NCI-H187 (cell line): ENCODE measurements around the gene UGT1A3.
"Not testable (repeated sequence)": the region's sequence is repeated elsewhere in the genome, so short reads cannot be mapped to it uniquely, and the experiment has no call there.

Experiments
- DNase-seq, 2 experiments: peaks; one replicate each; lab custom pipeline; 2025; lab: John Stamatoyannopoulos, UW

Gene UGT1A3

GRCh38 chr2:233707940-233708644 is 20.8 kb upstream of the UGT1A3 start:
- DNase-seq, result no peak

DNA sequence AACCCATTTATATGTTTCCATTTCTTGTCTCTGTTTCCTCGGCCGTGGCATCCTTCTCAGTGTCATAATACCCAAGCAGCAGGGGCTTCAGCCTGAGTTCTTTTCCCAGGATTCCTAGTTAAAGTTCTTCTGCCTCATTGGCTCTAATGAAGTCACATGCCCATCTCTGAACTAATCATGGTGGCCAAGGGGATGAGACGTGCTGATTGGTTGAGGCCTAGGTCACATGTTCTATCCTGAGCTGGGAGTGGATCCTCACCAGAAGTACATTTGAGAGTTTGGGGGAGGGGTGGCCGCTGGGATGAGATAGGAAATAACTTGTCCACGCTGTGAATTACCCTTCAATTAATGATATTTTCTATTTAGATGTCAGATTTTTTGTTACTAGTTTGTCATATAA is 19.9 kb upstream of the UGT1A3 start:
- no peak for DNase-seq

DNA sequence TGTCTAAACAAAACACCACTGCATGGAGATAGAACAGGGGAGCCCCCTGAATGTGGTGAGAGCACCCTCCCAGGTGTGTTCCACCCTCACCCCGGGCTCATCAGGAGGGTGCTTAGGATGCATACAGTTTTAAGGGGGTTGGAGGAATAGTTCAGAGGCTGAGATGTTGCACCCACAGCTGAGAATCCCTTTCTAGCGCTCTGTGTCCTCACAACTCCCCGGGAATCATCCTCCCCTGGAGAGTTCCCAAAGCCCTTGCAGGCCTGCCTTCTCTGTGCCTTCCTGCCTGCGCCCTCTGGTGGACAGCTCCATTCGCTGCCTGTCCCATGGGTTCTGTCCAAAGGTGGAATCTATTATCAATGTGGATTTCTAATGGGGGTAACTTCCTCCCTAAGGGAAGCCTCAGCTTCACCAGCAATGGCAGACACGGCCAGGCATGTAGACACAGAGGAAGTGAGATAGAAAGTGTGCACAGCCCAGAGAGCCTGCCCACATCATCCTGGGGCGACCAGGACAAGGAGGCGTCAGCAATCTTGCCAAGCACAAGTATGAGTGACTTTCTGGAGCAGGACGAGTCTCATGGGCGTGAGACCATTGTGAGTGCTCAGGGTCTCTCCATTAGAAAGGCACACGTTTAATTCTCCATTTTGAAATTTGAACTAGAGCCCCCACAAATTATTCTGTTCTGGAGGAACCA is 17.4 kb upstream of the UGT1A3 start:
- peak; percentile 4 to 6 for DNase-seq

DNA sequence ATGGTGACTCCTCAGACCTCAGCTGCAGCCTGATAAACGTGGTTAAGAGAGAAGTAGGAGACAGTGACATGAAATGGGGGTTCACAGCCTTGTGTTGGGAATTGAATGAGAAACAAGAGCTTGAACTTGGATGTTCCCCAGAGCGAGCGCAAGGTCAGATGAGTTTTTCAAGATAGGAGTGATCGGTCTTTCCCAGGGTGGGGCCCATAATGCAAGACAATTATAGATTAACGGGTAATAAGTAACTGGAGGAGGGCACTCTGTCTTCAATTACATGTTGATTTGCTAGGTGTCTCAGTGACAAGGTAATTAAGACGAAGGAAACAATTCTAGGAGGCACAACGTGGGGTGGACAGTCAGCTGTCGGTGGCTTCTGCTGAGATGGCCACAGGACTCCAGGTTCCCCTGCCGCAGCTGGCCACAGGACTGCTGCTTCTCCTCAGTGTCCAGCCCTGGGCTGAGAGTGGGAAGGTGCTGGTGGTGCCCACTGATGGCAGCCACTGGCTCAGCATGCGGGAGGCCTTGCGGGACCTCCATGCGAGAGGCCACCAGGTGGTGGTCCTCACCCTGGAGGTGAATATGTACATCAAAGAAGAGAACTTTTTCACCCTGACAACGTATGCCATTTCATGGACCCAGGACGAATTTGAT is 16.1 kb upstream of the UGT1A3 start, which contains the start of gene UGT1A5:
UGT1A5 (plus strand) TSS at position 297 of the 651 bp plus-strand sequence; CDS start at position 382, 85 bp downstream.
- DNase-seq, result no peak

- DNase-seq, result no peak
Observed at GRCh38 chr2:233713262-233713615, 15.6 kb upstream of the UGT1A3 start.

DNA sequence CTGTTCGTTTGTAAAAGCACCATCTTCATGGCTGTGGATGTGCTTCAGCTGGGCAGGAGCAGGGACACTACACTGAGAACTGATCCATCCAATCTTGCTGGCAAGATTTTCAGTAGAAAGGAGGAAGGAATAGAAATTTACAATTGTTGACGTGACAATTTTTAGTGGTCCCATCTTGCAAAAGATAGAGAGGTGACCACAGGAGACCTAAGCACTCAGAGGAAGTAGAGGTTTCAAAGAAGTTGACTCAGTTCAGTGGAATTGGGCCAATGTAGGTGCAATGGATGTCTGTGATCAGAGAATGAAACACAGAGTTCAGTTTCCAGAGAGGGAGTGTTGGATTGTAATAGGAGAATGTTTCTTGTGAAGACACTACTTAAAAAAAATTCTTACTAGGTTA is 14.7 kb upstream of the UGT1A3 start:
- no peak for DNase-seq

DNA sequence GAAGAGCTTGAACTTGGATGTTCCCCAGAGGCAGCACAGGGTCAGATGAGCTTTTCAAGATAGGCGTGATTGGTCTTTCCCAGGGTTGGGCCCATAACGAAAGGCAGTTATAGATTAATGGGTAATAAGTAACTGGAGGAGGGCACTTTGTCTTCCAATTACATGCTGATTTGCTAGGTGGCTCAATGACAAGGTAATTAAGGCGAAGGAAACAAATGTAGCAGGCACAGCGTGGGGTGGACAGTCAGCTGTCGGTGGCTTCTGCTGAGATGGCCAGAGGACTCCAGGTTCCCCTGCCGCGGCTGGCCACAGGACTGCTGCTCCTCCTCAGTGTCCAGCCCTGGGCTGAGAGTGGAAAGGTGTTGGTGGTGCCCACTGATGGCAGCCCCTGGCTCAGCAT is 10.3 kb upstream of the UGT1A3 start, which contains the start of gene UGT1A4:
UGT1A4 (plus strand) TSS at position 185 of the 400 bp plus-strand sequence; CDS start at position 270, 85 bp downstream.
- no peak for DNase-seq

- not testable (repeated sequence) for DNase-seq
Observed at GRCh38 chr2:233736868-233737653, 8.2 kb downstream of the UGT1A3 start.

DNA sequence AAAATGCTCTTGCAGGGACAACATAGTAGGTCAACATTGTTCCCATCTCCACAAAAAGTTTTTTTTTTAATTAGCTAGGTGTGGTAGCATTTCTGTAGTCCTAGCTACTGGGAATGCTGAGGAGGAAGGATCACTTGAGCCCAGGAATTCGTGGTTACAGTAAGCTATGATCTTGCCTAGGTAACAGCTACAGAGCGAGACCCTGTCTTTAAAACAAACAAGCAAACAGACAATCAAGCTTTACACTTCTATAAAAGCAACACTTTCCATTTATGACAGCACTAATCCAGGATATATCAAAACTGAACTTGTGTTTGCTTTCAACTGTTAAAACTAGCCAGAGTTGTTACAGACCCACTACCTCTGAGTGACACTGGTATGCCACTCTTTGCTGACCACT is 12.0 kb downstream of the UGT1A3 start:
- DNase-seq, result no peak

DNA sequence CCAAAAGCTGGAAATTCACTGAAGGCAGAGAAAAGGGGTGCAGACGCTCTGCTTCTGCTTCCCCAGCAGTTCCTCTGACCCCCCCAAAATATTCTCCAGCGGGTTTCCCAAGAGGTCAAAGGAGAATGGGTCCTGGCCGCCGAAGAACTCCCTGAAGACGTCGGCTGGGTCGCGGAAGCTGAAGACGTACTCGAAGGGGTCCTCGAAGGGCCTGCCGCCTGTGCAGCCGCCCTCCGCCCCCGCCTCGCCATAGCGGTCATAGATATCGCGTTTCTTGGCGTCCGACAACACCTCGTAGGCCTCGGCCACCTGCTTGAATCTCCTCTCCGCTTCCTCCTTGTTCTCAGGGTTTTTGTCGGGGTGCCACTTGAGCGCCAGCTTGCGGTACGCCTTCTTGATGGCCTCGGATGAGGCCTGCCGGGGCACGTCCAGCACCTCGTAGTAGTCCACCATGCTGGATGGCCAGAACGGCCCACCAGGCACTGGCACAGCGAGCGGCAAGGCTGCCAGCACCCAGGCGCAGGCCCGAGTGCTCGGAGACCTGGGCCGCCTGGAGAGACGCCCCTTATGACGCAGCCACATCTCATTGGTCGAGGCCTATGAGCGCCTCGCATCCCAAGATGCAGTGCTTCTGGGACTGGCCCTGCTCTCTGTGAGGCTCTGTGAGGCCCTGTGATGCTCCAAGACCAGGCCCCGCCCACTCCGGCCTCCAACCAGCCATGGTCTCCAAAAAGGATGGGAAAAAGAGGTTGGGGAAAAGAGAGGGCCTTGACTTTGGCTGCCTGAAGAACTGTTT is 14.8 kb downstream of the UGT1A3 start:
- DNase-seq, result no peak

DNA sequence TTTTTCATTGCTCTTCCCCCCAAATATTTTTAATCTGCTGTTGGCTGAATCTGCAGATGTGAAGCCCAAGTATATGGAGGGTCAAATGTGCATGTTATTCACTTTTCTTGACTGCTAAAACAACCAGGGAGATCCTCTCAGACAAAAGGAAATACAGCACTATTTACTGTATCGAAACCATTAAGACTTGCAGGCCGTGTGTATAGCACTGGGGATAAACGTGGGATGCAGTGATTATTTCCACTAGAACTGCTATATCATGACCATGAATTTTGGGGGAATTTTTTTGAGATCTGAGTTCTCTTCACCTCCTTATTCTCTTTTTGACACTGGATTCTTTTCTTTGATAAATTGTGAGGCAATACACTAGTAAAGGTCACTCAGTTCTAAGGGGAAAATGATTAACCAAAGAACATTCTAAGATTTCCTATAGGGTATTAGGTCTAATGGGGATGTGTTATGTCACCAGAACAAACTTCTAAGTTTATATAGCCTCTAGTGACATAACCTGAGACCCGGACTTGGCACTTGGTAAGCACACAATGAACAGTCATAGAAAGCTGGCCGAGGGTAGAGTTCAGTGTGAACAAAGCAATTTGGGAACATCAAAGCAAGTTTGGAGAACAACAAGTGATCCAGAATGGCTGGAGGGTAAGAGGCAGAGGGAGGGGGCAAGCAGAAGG is 16.4 kb downstream of the UGT1A3 start:
- no peak for DNase-seq

GRCh38 chr2:233745838-233746237 is 17.0 kb downstream of the UGT1A3 start:
- DNase-seq, result not testable (repeated sequence)

GRCh38 chr2:233746475-233747282 is 17.8 kb downstream of the UGT1A3 start:
- no peak for DNase-seq

- no peak for DNase-seq
Observed at GRCh38 chr2:233747283-233747544, 18.4 kb downstream of the UGT1A3 start.

DNA sequence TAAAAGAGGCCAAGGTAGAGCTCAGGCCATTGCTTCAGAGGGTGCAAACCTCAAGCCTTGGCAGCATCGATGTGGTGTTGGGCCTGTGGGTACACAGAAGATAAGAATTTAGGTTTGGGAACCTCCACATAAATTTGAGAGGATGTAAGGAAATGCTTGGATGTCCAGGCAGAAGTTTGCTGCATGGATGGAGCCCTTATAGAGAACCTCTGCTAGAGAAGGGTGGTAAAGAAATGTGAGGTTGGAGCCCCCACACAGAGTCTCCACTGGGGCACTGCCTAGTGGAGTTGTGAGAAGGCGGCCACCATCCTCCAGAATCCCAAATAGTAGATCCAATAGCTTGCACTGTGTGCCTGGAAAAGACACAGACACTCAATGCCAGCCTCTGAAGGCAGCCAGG is 21.8 kb downstream of the UGT1A3 start:
- not testable (repeated sequence) for DNase-seq

DNA sequence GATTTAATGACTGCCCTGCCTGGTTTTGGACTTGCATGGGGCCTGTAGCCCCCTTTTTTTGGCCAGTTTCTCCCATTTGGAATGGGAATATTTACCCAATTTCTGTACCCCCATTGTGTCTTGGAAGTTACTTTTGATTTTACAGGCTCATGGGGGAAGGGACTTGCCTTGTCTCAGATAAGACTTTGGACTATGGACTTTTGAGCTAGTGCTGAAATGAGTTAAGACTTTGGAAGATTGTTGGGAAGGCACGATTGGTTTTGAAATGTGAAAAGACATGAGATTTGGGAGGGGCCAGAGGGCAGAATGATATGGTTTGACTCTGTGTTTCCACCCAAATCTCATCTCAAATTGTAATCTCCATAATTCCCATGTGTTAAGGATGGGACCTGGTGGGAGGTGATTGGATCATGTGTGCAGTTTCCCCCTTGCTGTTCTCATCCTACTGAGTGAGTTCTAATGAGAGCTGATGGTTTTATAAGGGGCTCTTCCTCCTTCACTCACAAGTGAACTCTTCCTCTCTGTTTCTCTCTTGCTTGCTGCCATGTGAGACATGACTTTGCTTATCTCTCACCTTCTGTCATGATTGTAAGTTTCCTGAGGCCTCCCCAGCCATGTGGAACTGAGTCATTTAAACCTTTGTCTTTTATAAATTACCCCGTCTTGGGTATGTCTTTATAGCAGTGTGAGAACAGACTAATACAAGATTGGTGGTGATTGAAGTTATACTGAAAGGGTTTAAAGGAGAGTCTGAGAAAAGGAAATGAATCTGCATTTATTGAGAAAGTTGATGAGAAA is 22.6 kb downstream of the UGT1A3 start:
- DNase-seq, result not testable (repeated sequence)

DNA sequence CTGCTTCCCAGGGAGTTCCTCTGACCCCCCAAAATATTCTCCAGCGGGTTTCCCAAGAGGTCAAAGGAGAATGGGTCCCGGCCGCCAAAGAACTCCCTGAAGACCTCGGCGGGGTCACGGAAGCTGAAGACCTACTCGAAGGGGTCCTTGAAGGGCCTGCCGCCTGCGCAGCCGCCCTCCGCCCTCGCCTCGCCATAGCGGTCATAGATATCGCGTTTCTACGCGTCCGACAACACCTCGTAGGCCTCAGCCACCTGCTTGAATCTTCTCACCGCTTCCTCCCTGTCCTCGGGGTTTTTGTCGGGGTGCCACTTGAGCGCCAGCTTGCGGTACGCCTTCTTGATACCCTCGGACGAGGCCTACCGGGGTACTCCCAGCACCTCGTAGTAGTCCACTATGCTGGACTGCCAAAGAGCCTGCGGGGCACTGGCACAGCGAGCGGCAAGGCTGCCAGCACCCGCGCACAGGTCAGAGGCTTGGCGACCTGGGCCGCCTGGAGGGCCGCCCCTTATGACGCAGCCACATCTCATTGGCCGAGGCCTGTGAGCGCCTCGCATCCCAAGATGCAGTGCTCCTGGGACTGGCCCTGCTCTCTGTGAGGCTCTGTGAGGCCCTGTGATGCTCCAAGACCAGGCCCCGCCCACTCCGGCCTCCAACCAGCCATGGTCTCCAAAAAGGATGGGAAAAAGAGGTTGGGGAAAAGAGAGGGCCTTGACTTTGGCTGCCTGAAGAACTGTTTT is 26.2 kb downstream of the UGT1A3 start:
- DNase-seq, result no peak

- no peak for DNase-seq
Observed at GRCh38 chr2:233756429-233757081, 27.7 kb downstream of the UGT1A3 start.
